SU-DHL-6 (cell line): ENCODE results near the gene EMILIN1.

Source experiments
- H2AFZ ChIP-seq: fragments of 200-600 bp; sonication (generic); 2 replicates; pipeline ENCODE4 v1.6.1; 2014; ENCODE audit warnings: low read depth, mild to moderate bottlenecking, moderate library complexity, mixed read lengths, antibody characterized with exemption, low read length; ENCODE audit not compliant: severe bottlenecking
- H3F3A ChIP-seq: fragments of 200-600 bp; shearing (Covaris generic); 2 replicates; pipeline ENCODE4 v1.6.0; 2016; ENCODE audit warnings: antibody characterized with exemption, mild to moderate bottlenecking; ENCODE audit not compliant: insufficient read depth
- H3K27ac ChIP-seq: fragments of 200-600 bp; sonication (generic); 2 replicates; pipeline ENCODE4 v1.5.1; 2016; ENCODE audit warnings: low read depth, mild to moderate bottlenecking, low read length, moderate library complexity, mixed read lengths
- H3K27me3 ChIP-seq: fragments of 200-600 bp; sonication (generic), shearing (Covaris generic); 2 replicates; pipeline ENCODE4 v1.6.0; 2014; ENCODE audit warnings: mild to moderate bottlenecking, low read length
- H3K36me3 ChIP-seq: fragments of 200-600 bp; sonication (generic); 2 replicates; pipeline ENCODE4 v1.6.1; 2014; ENCODE audit warnings: mild to moderate bottlenecking, low read length, mixed read lengths
- H3K4me2 ChIP-seq: fragments of 300-600, 200-600 bp; shearing (Covaris generic), sonication (generic); 2 replicates; pipeline ENCODE4 v1.6.0; 2014; ENCODE audit warnings: low read length, low read depth, mild to moderate bottlenecking; ENCODE audit not compliant: poor library complexity, severe bottlenecking
- H3K4me3 ChIP-seq: fragments of 200-600 bp; sonication (generic); 2 replicates; pipeline ENCODE4 v1.5.1; 2014; ENCODE audit warnings: antibody characterized with exemption, low read length, mild to moderate bottlenecking, mixed read lengths; ENCODE audit not compliant: insufficient read depth, poor library complexity, severe bottlenecking
- H3K79me2 ChIP-seq: fragments of 200-600 bp; sonication (generic); 2 replicates; pipeline ENCODE4 v1.6.1; 2014; ENCODE audit warnings: mild to moderate bottlenecking, low read length, moderate library complexity; ENCODE audit not compliant: insufficient read depth
- H3K9ac ChIP-seq: fragments of 200-600 bp; sonication (generic); 2 replicates; pipeline ENCODE4 v1.7.0; 2014; ENCODE audit warnings: mild to moderate bottlenecking, low read length
- H3K9me2 ChIP-seq: fragments of 200-600 bp; sonication (generic); replicated peaks from 2 replicates; pipeline ENCODE4 v1.6.1; 2014; ENCODE audit warnings: low read length; ENCODE audit not compliant: insufficient read depth
- H3K9me3 ChIP-seq: fragments of 200-600 bp; sonication (generic); 2 replicates; pipeline ENCODE4 v1.6.1; 2014; ENCODE audit warnings: low read length, mixed read lengths; ENCODE audit not compliant: insufficient read depth
- H4K20me1 ChIP-seq: fragments of 200-600 bp; sonication (generic); 2 replicates; pipeline ENCODE4 v1.6.1; 2014; ENCODE audit warnings: low read depth, mild to moderate bottlenecking, antibody characterized with exemption, low read length, moderate library complexity, mixed read lengths
- EZH2phosphoT487 ChIP-seq: fragments of 200-600 bp; sonication (generic), shearing (Covaris generic); conservative IDR thresholded peaks from 2 replicates; pipeline ENCODE4 v1.6.1; 2018; ENCODE audit warnings: mild to moderate bottlenecking, antibody characterized with exemption, low read length, moderate library complexity, mixed read lengths
- TF ChIP-seq, protein P1 (sequence below): fragments of 200-600 bp; sonication (generic); IDR thresholded peaks from one replicate; pipeline ENCODE4 v1.5.1; 2017; ENCODE audit warnings: antibody characterized with exemption, mild to moderate bottlenecking, low read length, moderate library complexity; ENCODE audit not compliant: insufficient read depth, poor library complexity, severe bottlenecking

The EMILIN1 gene

DNA sequence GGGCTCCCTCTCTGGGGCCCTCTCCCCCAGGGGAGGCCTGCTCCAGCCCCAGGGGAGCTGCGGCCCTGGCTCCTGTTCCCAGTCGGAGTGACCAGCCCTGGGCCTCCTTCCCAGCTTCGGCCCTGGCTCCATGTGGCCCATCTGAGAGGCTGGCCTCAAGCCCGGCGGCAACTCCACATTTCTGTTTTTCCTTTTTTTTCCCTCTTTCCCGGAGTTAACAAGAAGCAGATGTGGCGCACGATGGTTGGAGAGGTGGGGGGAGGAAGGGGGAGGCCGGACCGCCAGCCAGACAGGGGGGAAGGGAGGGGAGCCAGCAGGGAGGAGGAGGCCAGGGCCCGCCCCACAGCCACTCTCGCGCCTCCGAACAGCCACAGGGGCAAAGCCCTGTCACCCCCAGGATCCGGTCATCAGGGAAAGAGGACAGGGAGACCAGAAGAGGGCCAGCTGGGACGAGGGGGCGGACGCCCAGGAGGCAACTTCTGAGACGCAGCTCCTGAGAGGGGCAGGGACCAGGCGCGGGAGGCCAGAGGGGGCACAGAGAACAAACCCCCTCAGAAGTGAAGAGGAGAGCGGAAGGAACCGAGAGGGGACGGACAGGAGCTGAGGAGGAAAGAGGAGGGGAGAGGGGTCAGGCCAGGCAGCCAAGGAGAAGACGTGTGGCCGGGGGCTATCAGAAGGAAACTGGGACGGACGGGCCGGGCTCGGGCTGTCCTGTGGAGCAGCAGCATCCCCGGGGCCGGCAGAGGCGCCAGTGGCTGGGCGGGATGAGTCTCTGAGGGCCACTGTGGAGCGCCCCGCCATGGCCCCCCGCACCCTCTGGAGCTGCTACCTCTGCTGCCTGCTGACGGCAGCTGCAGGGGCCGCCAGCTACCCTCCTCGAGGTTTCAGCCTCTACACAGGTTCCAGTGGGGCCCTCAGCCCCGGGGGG lies at the start of gene EMILIN1:
Gene EMILIN1 (plus strand): TSS at position 349 of the 928 bp plus-strand sequence. CDS start 451 bp downstream, at position 800.
- H3K4me3 ChIP-seq = no peak within 1 kb of the TSS
- H3K79me2 ChIP-seq = no peaks in the 10 kb centered on the region
- H3K9me3 ChIP-seq = no peaks in the 10 kb centered on the region
- no peak within 1 kb of the TSS for H3K4me2 ChIP-seq
- no peak for TF ChIP-seq EZH2phosphoT487
- TF ChIP-seq, protein P1, sequence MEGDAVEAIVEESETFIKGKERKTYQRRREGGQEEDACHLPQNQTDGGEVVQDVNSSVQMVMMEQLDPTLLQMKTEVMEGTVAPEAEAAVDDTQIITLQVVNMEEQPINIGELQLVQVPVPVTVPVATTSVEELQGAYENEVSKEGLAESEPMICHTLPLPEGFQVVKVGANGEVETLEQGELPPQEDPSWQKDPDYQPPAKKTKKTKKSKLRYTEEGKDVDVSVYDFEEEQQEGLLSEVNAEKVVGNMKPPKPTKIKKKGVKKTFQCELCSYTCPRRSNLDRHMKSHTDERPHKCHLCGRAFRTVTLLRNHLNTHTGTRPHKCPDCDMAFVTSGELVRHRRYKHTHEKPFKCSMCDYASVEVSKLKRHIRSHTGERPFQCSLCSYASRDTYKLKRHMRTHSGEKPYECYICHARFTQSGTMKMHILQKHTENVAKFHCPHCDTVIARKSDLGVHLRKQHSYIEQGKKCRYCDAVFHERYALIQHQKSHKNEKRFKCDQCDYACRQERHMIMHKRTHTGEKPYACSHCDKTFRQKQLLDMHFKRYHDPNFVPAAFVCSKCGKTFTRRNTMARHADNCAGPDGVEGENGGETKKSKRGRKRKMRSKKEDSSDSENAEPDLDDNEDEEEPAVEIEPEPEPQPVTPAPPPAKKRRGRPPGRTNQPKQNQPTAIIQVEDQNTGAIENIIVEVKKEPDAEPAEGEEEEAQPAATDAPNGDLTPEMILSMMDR = no peak
- H2AFZ ChIP-seq = no peak within 1 kb of the TSS
- no peak within 1 kb of the TSS for H3K27ac ChIP-seq
- peaks cover 14% of the 10 kb centered on the region; the same call in 1 of the 2 replicates for H3F3A ChIP-seq
- no peak within 1 kb of the TSS for H3K9ac ChIP-seq
- H3K9me2 ChIP-seq = no peaks in the 10 kb centered on the region
- H3K27me3 ChIP-seq = no peaks in the 10 kb centered on the region
- H4K20me1 ChIP-seq = no peaks in the 10 kb centered on the region
- H3K36me3 ChIP-seq = no peaks in the 10 kb centered on the region

DNA sequence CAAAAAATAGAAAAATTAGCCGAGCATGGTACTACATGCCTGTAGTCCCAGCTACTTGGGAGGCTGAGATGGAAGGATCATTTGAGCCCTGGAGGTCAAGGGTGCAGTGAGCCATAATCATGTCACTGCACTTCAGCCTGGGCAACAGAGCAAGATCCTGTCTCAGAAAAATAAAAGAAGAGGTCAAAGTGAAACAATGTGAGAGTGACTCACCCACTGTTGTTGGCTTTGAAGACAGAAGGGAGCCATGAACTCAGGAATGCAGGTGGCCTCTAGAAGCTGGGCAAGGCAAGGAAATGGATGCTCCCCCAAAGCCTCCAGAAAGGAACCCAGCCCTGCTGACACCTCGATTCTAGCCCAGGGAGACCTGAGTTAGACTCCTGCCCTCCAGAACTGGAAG lies 49.4 kb upstream of the EMILIN1 start:
- H3K4me2 ChIP-seq = no peak overlapping the region
- no peak overlapping the region for H3K9ac ChIP-seq
- no peaks in the 10 kb centered on the region for H3F3A ChIP-seq
- no peak overlapping the region for H2AFZ ChIP-seq
- H3K9me2 ChIP-seq = no peaks in the 10 kb centered on the region
- no peaks in the 10 kb centered on the region for H3K27me3 ChIP-seq
- no peak overlapping the region for H3K4me3 ChIP-seq
- TF ChIP-seq EZH2phosphoT487 = no peak
- TF ChIP-seq, protein P1 = no peak
- H3K79me2 ChIP-seq = peaks cover 13% of the 10 kb centered on the region
- H3K27ac ChIP-seq = no peak overlapping the region
- no peaks in the 10 kb centered on the region for H3K36me3 ChIP-seq
- H3K9me3 ChIP-seq = no peaks in the 10 kb centered on the region
- H4K20me1 ChIP-seq = no peaks in the 10 kb centered on the region

DNA sequence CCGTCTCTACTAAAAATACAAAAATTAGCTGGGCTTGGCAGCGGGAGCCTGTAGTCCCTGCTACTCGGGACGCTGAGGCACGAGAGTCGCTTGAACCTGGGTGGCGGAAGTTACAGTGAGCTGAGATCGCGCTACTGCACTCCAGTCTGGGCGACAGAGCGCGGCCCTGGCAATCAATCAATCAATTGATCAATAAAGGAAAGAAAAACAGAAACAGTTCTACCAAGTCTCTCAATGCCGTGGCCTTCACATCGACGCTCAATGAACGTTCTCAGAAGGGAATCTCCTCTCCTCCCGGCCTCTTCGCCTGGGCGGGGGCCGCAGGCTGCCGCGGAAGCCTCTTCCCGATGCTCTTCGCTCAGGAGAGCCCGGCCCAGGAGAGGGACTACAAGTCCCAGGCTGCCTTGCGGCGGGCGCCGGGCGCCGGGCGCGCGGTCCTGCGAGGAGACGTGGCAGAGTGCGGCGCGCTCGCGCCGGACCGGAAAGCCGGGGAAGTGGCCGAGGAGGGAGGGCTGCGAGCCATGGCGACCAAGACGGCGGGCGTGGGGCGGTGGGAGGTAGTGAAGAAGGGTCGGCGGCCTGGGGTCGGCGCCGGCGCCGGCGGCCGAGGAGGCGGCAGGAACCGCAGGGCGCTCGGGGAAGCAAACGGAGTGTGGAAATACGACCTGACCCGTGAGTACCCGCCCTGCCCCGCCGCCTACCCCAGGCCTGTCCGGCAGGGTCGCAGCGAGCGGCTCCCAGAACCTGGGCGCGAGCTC lies 45.7 kb upstream of the EMILIN1 start, which contains the start of gene TMEM214:
Gene TMEM214 (plus strand): TSS at position 471 of the 758 bp plus-strand sequence. CDS start 51 bp downstream, at position 522.
- Histone ChIP-seq H3F3A (no peaks in the 10 kb centered on the region), H3K27me3 (no peaks in the 10 kb centered on the region), H3K4me3 (peak within 1 kb of the TSS; percentile 91), H4K20me1 (no peaks in the 10 kb centered on the region), H3K9me3 (no peaks in the 10 kb centered on the region), H3K9me2 (no peaks in the 10 kb centered on the region), H2AFZ (peak within 1 kb of the TSS; percentile 40), H3K79me2 (peaks cover 16% of the 10 kb centered on the region), H3K27ac (peak within 1 kb of the TSS; percentile 29), H3K36me3 (no peaks in the 10 kb centered on the region), H3K9ac (peak within 1 kb of the TSS; percentile 95), H3K4me2 (peak within 1 kb of the TSS; percentile 97)
- TF ChIP-seq EZH2phosphoT487 = no peak
- TF ChIP-seq, protein P1 = no peak
